Suppressor macrophage treated with lipopolysaccharide for 1 hour (primary cell): ENCODE data around the gene FLII.
"Not testable (repeated sequence)": the region's sequence is repeated elsewhere in the genome, so short reads cannot be mapped to it uniquely, and the experiment has no call there.

Experiments
- DNase-seq, 3 donors: peaks; one replicate each; pipeline ENCODE4 v3.0.0-alpha.2; 2020 to 2022

The FLII gene

DNA sequence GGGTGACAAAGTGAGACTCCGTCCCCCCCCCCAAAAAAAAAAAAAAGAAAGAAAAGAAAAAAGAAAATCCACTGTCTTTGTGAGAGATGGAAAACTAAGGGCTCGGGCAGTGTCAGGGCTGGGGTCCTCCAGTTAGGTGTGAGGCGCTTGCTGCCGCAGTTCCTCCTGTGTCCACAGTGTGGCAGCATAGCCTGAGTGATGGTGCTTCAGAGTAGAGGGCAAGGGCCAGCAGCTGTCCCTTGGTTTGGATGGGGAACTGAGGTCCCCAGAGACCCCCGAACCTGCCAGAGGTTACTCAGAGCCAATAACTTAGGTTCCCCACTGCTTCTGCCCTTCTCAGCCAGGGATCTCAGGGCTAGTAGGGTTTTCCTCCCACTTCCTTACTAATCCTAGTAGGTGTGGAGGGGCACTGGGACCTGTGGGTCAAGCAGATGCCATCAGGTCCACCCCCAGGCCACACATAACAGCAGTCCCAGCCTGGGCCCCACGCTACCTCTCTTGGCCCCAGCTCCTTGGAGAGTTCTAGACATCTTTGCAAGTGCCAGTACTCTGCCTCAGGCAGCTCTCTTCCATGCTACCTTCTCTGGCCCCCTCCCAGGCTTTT, 41.0 kb downstream of the FLII start:
- peak; percentile 77 to 81 (median 79) for DNase-seq

DNA sequence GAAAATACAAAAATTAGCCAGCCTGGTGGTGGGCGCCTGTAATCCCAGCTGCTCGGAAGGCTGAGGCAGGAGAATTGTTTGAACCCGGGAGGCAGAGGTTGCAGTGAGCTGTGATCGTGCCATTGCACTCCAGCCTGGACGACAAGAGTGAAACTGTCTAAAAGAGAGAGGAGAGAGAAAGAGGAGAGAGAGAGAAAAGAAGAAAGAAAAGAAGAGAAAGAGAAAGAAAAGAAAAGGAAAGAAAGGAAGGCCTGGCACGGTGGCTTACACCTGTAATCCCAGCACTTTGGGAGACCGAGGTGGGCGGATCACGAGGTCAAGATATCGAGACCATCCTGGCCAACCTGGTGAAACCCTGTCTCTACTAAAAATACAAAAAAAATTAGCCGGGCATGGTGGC, 41.6 kb downstream of the FLII start:
- DNase-seq = not testable (repeated sequence)

DNA sequence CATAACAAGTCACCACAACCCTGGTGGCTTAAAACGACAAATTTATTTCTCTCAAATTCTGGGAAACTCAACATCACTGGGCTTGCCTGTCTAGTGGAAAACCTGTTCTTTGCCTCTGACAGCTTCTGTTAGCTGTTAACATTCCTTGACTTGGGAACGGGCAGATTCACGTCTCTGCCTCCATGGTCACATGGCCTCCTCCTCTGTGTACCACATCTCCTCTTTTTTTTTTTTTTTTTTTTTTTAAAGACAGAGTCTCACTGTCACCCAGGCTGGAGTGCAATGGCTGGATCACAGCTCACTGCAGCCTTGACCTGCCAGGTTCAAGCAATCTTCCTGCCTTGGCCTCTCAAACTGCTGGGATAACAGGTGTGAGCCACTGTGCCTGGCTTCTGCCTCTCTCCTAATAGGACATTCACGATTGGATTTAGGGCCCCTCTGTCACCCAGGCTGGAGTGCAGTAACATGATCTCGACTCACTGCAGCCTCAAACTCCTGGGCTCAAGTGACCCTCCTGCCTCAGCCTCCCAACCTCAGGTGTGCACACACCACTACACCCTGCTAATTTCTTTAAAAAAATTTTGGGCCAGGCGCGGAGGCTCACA, 44.8 kb downstream of the FLII start:
- no peak for DNase-seq

DNA sequence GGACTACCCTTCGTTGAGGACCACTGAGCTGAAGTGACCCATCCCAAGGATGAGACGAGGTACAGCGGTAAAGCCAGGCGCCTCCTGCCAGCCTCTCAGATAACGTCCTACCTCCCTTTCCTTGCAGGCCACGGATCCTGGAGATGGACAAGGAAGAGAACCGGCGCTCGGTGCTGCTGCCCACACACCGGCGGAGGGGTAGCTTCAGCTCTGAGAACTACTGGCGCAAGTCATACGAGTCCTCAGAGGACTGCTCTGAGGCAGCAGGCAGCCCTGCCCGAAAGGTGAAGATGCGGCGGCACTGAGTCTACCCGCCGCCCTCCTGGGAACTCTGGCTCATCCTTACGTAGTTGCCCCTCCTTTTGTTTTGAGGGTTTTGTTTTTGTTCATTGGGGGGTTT, 50.4 kb downstream of the FLII start:
- DNase-seq = no peak

DNA sequence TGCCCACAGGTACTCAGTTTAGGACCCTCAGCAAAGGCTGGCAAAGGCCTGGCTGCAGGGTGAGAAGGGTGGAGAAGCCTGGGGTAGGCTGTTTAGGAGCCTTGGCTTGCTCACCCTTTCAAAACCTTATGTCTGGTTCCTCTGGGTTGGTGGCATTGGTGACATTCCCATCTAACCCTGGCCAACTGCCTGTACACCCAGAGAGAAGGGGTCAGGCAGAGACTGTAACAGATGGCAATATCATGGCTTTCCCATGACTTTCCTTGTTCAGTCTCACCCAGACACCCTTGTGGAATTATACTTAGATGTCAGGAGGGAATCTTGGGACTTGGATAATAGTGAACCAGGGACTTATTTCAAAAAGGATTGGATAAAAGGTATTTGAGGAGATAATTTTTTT, 51.6 kb downstream of the FLII start:
- no peak for DNase-seq

DNA sequence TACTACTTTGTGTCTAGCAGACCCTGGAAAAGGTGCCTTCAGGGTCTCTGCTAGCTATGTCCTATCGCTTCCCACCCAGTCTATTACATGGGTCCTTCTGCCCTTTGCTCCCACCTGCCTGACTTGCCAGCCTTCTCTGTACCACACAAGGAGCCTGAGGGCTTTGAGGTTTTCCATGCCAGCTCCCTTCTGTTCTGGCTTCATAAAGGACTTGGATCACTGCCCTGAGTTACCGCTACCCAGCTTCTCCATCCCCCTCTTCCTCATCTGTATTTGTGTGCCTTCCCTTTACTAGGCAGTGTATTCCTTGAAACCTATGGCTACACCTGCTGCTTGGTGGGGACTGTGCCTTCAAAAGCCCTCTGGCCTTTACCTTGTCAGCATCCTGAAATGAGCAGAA, 52.7 kb downstream of the FLII start:
- no peak for DNase-seq

DNA sequence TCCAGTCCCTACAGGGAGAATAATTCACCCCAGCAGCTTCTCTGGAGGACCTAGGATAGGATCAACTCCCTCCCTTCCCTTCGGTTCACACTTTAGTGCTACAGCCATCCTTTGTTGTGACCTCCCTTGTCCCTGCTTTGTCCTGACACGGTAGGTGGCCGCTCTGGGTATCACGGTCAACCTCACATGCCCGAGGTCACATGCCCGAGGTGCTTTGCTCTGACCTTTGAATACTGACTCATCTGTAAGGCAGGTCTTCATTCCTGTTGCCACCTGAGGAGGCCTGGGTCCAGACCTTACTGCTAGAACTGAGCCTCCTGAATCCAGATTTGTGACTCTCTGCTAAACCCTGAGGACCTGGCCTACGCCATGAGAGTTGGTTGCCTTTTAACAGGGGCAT, 55.2 kb downstream of the FLII start:
- DNase-seq = no peak

DNA sequence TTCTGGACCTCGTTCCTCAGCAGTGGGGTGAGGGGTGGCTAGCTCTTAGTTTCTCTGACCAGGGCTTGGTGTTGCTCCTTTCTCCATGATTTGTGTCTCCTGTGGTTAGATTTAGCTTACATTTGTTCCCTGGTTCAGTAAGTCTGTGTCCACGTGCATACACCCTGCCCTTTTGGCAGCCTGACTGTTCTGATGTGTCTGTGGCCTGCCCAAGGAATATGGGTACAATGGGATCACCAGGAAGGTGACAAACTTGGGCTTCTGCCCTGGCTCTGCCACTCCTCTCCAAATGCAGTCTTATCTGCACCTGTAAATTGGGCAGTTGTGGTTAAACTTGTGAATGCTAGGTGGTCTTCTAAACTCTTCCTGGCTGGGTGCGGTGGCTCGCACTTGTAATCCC, 57.4 kb downstream of the FLII start:
- no peak for DNase-seq

DNA sequence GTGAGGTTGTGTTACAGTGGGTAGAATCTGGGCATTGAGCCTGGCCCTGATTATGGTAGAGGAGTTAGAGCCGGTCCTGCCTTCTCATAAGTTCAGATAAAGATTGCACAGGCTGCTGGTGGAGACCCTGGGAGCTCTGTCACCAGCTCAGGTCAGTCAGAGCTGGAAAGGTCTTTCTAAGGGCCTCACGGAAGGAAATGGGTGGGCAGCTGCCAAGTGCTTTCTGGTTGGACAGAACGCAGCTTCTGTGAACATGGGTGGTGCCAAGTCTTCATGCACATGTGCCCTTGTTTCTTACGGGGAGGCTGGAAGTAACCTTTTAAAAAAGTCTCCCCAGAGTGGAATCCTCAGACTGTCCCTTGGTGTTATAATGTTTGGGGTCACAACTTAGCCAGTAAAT, 60.0 kb downstream of the FLII start:
- DNase-seq = no peak

DNA sequence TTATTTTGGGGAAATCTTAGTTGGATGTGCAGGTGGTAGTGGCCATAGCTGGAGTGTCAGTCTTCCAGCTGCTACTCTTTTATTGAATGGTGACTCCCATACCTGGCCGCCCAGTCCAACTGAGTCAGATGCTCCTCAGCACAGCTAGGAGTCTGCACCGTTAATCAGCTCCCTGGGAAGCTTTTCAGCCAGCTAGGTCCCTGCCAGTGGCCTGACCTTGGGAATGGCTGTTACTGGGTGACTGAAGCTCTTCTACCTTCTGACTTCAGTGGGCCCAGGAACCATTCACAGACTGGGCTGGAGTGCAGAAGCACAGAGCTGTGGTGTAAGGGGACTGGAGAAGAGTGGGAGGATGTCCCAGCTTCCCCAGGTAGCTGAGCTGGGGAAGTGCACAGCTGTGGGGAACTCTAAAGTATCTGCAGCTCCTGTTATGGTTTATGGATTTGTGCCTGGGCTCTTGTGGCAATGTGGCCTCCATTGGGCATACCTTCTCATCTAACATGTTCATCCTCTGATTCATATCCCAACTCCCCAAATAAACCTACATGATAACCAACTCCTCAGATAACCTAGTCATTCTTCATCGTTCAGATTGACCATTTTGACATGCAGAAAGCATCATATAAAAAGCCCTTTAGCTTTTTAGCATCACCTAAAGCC, 60.9 kb downstream of the FLII start:
- DNase-seq = no peak

DNA sequence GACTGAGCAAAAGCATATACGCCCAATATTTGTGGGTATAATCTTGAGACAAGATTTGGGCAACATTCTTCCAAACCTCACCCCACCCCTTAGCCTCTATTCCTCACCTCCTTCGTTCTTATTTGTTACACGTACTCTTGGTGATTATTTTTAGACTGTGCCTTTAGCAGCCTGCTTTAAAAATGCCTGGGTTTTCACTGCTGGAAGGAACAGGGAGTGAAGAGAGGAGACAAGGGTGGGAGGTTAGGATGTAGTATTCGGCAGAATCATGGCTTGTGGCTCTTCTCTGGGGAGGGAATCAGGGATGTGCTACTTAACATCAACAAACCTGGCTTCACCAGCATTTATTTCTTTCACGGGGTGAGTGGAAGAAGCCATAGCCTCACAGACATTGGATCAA, 63.3 kb downstream of the FLII start:
- DNase-seq = no peak
